T-helper 17 cell (primary cell): ENCODE data around the gene TNFAIP1. TPM values are rescaled to one million over a fixed set of nuclear protein-coding genes. Genes with fewer than 3 reads are reported as not detected.

Experiments used
- ATAC-seq: fragments of 150-1000 bp; cut with Tn5 transposase; 2 replicates; pipeline ENCODE4 v1.10.0; 2021; ENCODE audit warnings: mild to moderate bottlenecking, moderate library complexity
- DNase-seq, 3 donors: peaks; one replicate each; pipeline versions ENCODE4 v3.0.0 to v3.0.0-alpha.2; 2020 to 2021
- H3K9me3 ChIP-seq: one replicate; pipeline ENCODE4 v1.7.0; 2013; ENCODE audit warnings: low read length, mild to moderate bottlenecking; ENCODE audit not compliant: control insufficient read depth, poor library complexity, severe bottlenecking
- H3K27ac Mint-ChIP-seq: one replicate; pipeline ENCODE4 v1.8.0; 2022; ENCODE audit warnings: mild to moderate bottlenecking, moderate library complexity, mixed read lengths
- H3K27me3 Mint-ChIP-seq: one replicate; pipeline ENCODE4 v1.8.0; 2022; ENCODE audit warnings: mixed read lengths
- H3K36me3 Mint-ChIP-seq: one replicate; pipeline ENCODE4 v1.8.0; 2022; ENCODE audit warnings: low read depth, mixed read lengths
- H3K4me1 Mint-ChIP-seq: one replicate; pipeline ENCODE4 v1.8.0; 2022; ENCODE audit warnings: mild to moderate bottlenecking, mixed read lengths
- H3K4me3 Mint-ChIP-seq: one replicate; pipeline ENCODE4 v1.8.0; 2022; ENCODE audit warnings: mild to moderate bottlenecking, moderate library complexity, mixed read lengths
- total RNA-seq, 4 donors: library from RNA in 2 of 4; stranded (reverse) in 2 of 4; gene quantifications; one replicate each; pipeline ENCODE4 v1.2.3 and lab custom pipeline; 2022 to 2026

Gene TNFAIP1
- total RNA-seq, 2 donors from 2014 or later: 8.8 to 14.0 TPM

DNA sequence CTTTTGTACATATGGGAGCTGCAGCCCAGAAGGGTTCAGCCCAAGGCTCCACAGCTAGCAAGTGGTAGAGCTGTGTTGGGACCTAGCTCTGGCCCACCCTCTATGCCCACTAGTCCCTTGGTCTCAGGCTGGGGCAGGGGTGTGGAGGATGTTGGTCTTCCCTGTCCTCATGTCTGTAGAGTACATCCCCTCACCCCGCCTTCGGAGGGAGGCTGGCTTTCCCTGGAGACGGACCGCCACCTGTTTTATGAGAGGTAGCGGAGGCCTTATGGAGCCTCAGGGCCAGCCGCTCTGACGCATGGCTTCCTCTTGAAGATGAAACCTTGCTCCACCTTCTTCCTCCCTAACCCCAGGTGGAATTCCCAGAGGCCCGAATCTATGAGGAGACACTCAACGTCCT is 8.4 kb downstream of the TNFAIP1 start:
- H3K9me3 ChIP-seq: no peaks in the 10 kb centered on the region
- DNase-seq (no peak), ATAC-seq (no peak)
- Mint-ChIP-seq H3K27me3 (no peaks in the 10 kb centered on the region), H3K36me3 (peaks cover 4% of the 10 kb centered on the region), H3K4me1 (peaks cover 2% of the 10 kb centered on the region), H3K27ac (no peak overlapping the region), H3K4me3 (no peak overlapping the region)

DNA sequence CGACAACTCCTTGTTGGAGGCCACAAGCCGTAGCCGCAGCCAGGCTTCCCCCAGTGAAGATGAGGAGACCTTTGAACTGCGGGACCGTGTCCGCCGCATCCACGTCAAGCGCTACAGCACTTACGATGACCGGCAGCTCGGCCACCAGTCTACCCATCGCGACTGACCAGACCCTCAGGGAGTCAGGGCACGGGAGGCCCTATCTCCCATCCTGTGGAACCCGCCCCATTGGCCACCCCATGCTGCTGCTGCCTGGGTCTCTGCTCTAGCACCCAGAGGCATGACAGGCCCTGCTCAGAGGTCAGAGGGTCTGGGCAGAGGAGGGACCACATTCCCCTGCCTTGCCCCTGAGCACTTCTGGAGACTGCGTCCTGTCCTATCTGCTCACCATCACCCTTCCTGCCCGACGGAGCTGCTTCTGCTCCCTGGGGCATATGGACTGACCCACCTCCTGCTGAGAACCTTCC is 8.9 kb downstream of the TNFAIP1 start:
- DNase-seq (no peak), ATAC-seq (no peak)
- no peaks in the 10 kb centered on the region for H3K27me3 Mint-ChIP-seq
- H3K36me3 Mint-ChIP-seq: peaks cover 4% of the 10 kb centered on the region
- no peaks in the 10 kb centered on the region for H3K4me1 Mint-ChIP-seq
- no peak overlapping the region for H3K27ac Mint-ChIP-seq
- H3K4me3 Mint-ChIP-seq: no peak overlapping the region
- no peaks in the 10 kb centered on the region for H3K9me3 ChIP-seq

GRCh38 chr17:28345419-28346198 is 10.0 kb downstream of the TNFAIP1 start:
- ATAC-seq: no peak
- H3K9me3 ChIP-seq: no peaks in the 10 kb centered on the region
- Mint-ChIP-seq H3K4me1 (no peaks in the 10 kb centered on the region), H3K4me3 (no peak overlapping the region), H3K27me3 (no peaks in the 10 kb centered on the region), H3K36me3 (peaks cover 3% of the 10 kb centered on the region), H3K27ac (no peak overlapping the region)
- DNase-seq: no peak

DNA sequence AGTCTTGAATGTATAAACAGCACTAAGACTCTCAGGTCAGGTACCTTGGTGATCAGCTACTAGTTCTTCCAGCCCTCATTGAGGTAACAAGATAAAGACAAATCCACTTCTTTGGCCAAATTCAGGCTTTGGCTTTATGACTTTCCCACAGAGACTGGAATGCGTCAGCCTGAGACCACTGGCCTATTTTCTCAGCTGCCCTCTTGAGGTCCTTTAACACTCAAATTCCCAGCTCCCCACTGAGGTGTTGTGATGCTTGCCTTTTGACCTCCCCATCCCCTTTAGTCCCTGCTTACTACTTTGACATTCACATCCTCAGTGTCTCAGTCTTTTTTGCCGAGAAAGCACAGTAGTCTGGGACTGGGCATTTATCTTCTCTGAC is 10.6 kb downstream of the TNFAIP1 start:
- peaks cover 3% of the 10 kb centered on the region for H3K36me3 Mint-ChIP-seq
- no peak for ATAC-seq
- H3K27ac Mint-ChIP-seq: no peak overlapping the region
- no peak overlapping the region for H3K4me3 Mint-ChIP-seq
- H3K4me1 Mint-ChIP-seq: no peaks in the 10 kb centered on the region
- H3K9me3 ChIP-seq: no peaks in the 10 kb centered on the region
- no peak for DNase-seq
- no peaks in the 10 kb centered on the region for H3K27me3 Mint-ChIP-seq

GRCh38 chr17:28346746-28347246 is 11.2 kb downstream of the TNFAIP1 start:
- no peaks in the 10 kb centered on the region for H3K27me3 Mint-ChIP-seq
- DNase-seq (no peak), ATAC-seq (no peak)
- no peaks in the 10 kb centered on the region for H3K9me3 ChIP-seq
- no peak overlapping the region for H3K27ac Mint-ChIP-seq
- H3K4me3 Mint-ChIP-seq: no peak overlapping the region
- H3K36me3 Mint-ChIP-seq: peaks cover 3% of the 10 kb centered on the region
- no peaks in the 10 kb centered on the region for H3K4me1 Mint-ChIP-seq

DNA sequence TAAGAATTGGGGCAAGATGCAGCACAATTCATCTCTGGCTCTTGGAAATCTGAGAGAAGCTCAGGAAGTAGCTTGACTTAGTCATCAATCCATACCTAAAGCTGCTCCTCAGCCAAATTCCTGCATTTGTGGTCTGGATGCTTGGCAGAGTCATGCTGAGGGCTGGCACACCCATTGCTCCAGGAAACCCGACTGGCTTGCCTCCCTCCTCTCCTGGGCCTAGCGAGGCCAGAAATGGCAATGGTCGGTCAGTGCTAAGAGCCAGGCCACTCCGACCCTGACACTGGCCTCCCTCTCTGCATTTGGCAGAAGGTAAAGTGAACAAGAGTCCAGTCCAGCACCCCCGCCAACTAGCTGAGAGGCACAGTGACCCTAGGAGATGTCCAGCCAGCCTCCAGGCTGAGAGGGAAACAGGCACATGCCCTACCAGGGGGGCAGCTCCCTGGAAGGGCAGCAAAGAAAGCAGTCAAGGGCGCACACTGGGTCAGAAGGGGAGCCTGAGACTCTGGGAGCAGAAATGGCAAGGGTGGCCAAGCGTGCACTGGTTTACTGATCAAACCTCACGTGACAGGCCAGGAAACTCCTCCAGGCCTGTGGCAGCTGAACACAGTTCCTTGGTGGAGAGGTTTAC is 11.8 kb downstream of the TNFAIP1 start:
- no peaks in the 10 kb centered on the region for H3K27me3 Mint-ChIP-seq
- no peak overlapping the region for H3K4me3 Mint-ChIP-seq
- DNase-seq (no peak), ATAC-seq (no peak)
- no peaks in the 10 kb centered on the region for H3K4me1 Mint-ChIP-seq
- peaks cover 3% of the 10 kb centered on the region for H3K36me3 Mint-ChIP-seq
- H3K27ac Mint-ChIP-seq: no peak overlapping the region
- H3K9me3 ChIP-seq: no peaks in the 10 kb centered on the region

GRCh38 chr17:28348979-28349378 is 13.4 kb downstream of the TNFAIP1 start:
- Mint-ChIP-seq H3K4me1 (no peaks in the 10 kb centered on the region), H3K36me3 (peaks cover 3% of the 10 kb centered on the region), H3K27ac (no peak overlapping the region), H3K27me3 (no peaks in the 10 kb centered on the region), H3K4me3 (no peak overlapping the region)
- DNase-seq (no peak), ATAC-seq (no peak)
- no peaks in the 10 kb centered on the region for H3K9me3 ChIP-seq

DNA sequence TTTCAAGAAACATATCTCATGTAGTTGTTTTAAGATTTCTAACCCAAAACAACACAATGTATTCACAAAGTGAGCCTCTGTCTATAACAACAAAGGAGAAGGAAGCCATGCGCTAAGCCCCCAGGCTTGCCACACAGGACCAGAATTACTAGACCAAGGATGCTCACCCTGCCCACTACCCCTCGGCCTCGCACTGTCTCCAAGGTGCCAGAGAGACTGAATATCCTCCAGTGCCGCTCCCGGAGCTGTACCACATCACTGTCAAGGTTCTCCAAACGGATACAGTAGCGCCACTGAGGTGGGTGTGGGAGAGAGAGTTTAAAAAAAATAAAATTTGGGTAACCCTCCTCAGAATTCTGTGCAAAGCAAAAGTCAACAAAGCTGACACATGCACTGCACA is 14.7 kb downstream of the TNFAIP1 start:
- Mint-ChIP-seq H3K27me3 (no peaks in the 10 kb centered on the region), H3K27ac (peak overlapping the region; percentile 32), H3K4me3 (no peak overlapping the region), H3K36me3 (peaks cover 3% of the 10 kb centered on the region), H3K4me1 (peaks cover 2% of the 10 kb centered on the region)
- no peak for ATAC-seq
- DNase-seq: no peak
- H3K9me3 ChIP-seq: no peaks in the 10 kb centered on the region

- H3K9me3 ChIP-seq: no peaks in the 10 kb centered on the region
- DNase-seq: peak; percentile 94 to 96 (median 94)
- Mint-ChIP-seq H3K27me3 (no peaks in the 10 kb centered on the region), H3K4me1 (peaks cover 26% of the 10 kb centered on the region), H3K4me3 (peak within 1 kb of the TSS; percentile 94), H3K36me3 (no peaks in the 10 kb centered on the region), H3K27ac (peak within 1 kb of the TSS; percentile 94)
- ATAC-seq: peak; percentile 99
Observed at GRCh38 chr17:28357061-28357900, 21.7 kb downstream of the TNFAIP1 start, which contains the start of gene POLDIP2. TSS of gene POLDIP2 (minus strand) at chr17:28357527. CDS start at chr17:28357448, 79 bp downstream.

GRCh38 chr17:28357901-28358197 is 22.3 kb downstream of the TNFAIP1 start:
- no peak for ATAC-seq
- Mint-ChIP-seq H3K36me3 (no peaks in the 10 kb centered on the region), H3K27me3 (no peaks in the 10 kb centered on the region), H3K4me1 (peaks cover 26% of the 10 kb centered on the region), H3K4me3 (peak overlapping the region; percentile 94), H3K27ac (peak overlapping the region; percentile 94)
- H3K9me3 ChIP-seq: no peaks in the 10 kb centered on the region
- DNase-seq: no peak

DNA sequence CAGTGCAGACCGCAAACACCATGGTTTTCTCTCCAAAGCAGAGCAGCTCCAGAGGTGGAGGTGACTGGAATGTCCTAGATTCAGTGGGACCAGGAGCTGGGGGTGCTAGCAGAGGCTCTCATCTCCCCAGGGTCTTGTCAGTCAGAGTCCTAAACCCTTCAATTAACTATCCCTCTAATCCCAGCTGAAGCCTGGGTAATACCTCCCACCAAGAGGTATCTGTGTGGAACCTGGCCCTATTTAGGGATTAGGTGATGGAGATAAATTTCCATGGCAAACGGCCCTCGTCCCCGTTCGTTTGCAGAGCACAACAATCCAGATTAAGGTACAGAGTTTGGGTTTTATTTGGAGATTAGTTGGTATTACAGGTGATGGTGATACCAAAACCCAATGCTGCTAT is 27.6 kb downstream of the TNFAIP1 start:
- Mint-ChIP-seq H3K27ac (no peak overlapping the region), H3K4me3 (no peak overlapping the region), H3K36me3 (no peaks in the 10 kb centered on the region), H3K27me3 (no peaks in the 10 kb centered on the region), H3K4me1 (peaks cover 3% of the 10 kb centered on the region)
- ATAC-seq: no peak
- no peak for DNase-seq
- no peaks in the 10 kb centered on the region for H3K9me3 ChIP-seq

GRCh38 chr17:28363776-28364650 is 28.5 kb downstream of the TNFAIP1 start:
- no peaks in the 10 kb centered on the region for H3K9me3 ChIP-seq
- Mint-ChIP-seq H3K36me3 (no peaks in the 10 kb centered on the region), H3K4me3 (no peak overlapping the region), H3K4me1 (no peaks in the 10 kb centered on the region), H3K27ac (no peak overlapping the region), H3K27me3 (no peaks in the 10 kb centered on the region)
- ATAC-seq: no peak
- DNase-seq: no peak
